H1 (cell line): Measurements from ENCODE around the gene MFSD2A.

Source experiments
- CBX5 ChIP-seq: fragments of 300-800, 300-1000 bp; sonication (generic); IDR thresholded peaks from 2 replicates; pipeline ENCODE4 v1.7.1; 2016; ENCODE audit warnings: antibody characterized with exemption, low read length, low read depth
- CREB1 ChIP-seq: IDR thresholded peaks from 2 replicates; pipeline ENCODE4 v1.6.1; 2012; ENCODE audit warnings: inconsistent platforms
- TEAD4 ChIP-seq: IDR thresholded peaks from 2 replicates; pipeline ENCODE4 v1.6.1; 2012; ENCODE audit warnings: low read depth, low read length, inconsistent platforms, mixed read lengths

DNA sequence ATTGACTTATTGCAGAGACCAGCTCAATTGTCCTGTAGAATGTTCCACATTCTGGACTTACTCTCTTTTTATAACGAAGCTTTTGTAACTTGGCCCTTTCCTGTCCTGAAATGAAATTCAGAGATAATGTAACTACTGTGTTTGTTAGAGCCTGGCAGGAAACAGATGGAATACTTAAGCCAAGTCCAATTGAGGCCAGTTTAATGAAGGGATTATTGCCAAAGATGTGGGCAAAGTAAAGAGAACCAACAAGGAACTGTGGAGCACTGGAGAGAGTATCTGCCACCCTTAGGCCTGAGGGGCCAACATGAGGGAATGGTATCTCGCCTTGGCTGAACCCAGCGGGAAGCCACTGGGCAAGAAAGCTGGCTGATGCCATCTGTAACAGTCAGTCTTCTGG is 32.9 kb downstream of the MFSD2A start:
- TF ChIP-seq CREB1 (no peak), CBX5 (no peak), TEAD4 (no peak)
